ENCODE results near the gene ERN1.

- TF ChIP-seq EZH2 (IDR thresholded peaks at IDR 0.05) (no peak), POLR2AphosphoS5 (IDR thresholded peaks at IDR 0.05; ENCODE audit: borderline replicate concordance, low read depth, low read length) (no peak), FOXP2 (optimal IDR thresholded peaks at IDR 0.05; ENCODE audit: control extremely low read depth, extremely low read length, insufficient read depth) (no peak)
These were observed 65.6 kb downstream of the ERN1 start for GRCh38 chr17:64064331-64064730.
